HCT116 (cell line): ENCODE data around the gene MAPRE2. TPM values are rescaled to one million over a fixed set of nuclear protein-coding genes. Genes with fewer than 3 reads are reported as not detected.

ENCODE experiments used
- ATAC-seq: fragments of 200-7000 bp; cut with Tn5 transposase; 2 replicates; pipeline ENCODE4 v1.9.1; 2020; ENCODE audit warnings: mild to moderate bottlenecking, moderate library complexity
- BruUV-seq: library from RNA; stranded (reverse); fragments of 400-500 nt; replicated peaks from 2 replicates; lab custom pipeline; 2021; lab: Mats Ljungman, UMichigan
- CTCF ChIA-PET: fragments of 300-600 bp; sonication (Branson Sonifier 250); formaldehyde crosslinking; loops from one replicate; lab custom pipeline; 2021; ENCODE audit warnings: antibody characterized with exemption; lab: Charles Lee
- POLR2A ChIA-PET: fragments of 300-600, 350-600 bp; sonication (Branson Sonifier 250); formaldehyde crosslinking; loops from one replicate; lab custom pipeline; 2021; ENCODE audit warnings: antibody characterized with exemption; lab: Charles Lee
- RAD21 ChIA-PET, 2 experiments: fragments of 300-600 bp; sonication (Branson Sonifier 250); formaldehyde crosslinking; loops; one replicate each; lab custom pipeline; 2023; ENCODE audit warnings: low total read pairs in 2 of 2; ENCODE audit not compliant: uncharacterized antibody in 2 of 2, unreplicated experiment in 2 of 2, low non-redundant PET in 1 of 2; lab: Charles Lee
- DNase-seq: peaks from one replicate; pipeline ENCODE4 v3.0.0-alpha.2; 2010; ENCODE audit warnings: low read depth, low spot score
- H2AFZ ChIP-seq: fragments of 200-600 bp; shearing (Covaris generic), sonication (generic); 2 replicates; pipeline ENCODE4 v1.6.1; 2017; ENCODE audit warnings: low read depth, mixed run types, mixed read lengths, antibody characterized with exemption, low read length; ENCODE audit not compliant: poor library complexity, severe bottlenecking
- H3K27ac ChIP-seq: 2 replicates; pipeline ENCODE4 v1.5.1; 2012; ENCODE audit warnings: low read depth, low read length
- H3K27me3 ChIP-seq: fragments of 200-600 bp; sonication (generic); 2 replicates; pipeline ENCODE4 v1.6.1; 2016; ENCODE audit warnings: mixed run types, low read length, mixed read lengths; ENCODE audit not compliant: insufficient read depth
- H3K36me3 ChIP-seq, 2 experiments: fragments of 200-500 bp in 1 of 2; fragments of 200-600 bp in 1 of 2; sonication (Bioruptor generic) in 1 of 2; sonication (generic) in 1 of 2; 2 replicates each; pipeline versions ENCODE4 v1.5.1 to v1.6.1; 2014 to 2016; ENCODE audit warnings: low read length in 2 of 2, inconsistent platforms in 1 of 2, mixed read lengths in 1 of 2, mixed run types in 1 of 2; ENCODE audit not compliant: insufficient read depth in 2 of 2, control insufficient read depth in 1 of 2
- H3K4me1 ChIP-seq, 2 experiments: fragments of 200-600 bp in 1 of 2; sonication (generic) in 1 of 2; 2 replicates each; pipeline versions ENCODE4 v1.5.1 to v1.6.1; 2012 to 2017; ENCODE audit warnings: low read length in 2 of 2, inconsistent platforms in 1 of 2, mild to moderate bottlenecking in 1 of 2, mixed read lengths in 1 of 2, mixed run types in 1 of 2, moderate library complexity in 1 of 2; ENCODE audit not compliant: insufficient read depth in 2 of 2, control insufficient read depth in 1 of 2
- H3K4me2 ChIP-seq: fragments of 200-600 bp; sonication (generic); 2 replicates; pipeline ENCODE4 v1.6.1; 2017; ENCODE audit warnings: mixed run types, low read length, mixed read lengths
- H3K4me3 ChIP-seq, 2 experiments: fragments of 200-600 bp in 1 of 2; sonication (generic) in 1 of 2; replicated peaks in 1 of 2; 2 replicates each; pipeline ENCODE4 v1.5.1; 2011 to 2016; ENCODE audit warnings: low read length in 2 of 2, control low read depth in 1 of 2, low read depth in 1 of 2, mild to moderate bottlenecking in 1 of 2, mixed read lengths in 1 of 2, mixed run types in 1 of 2
- H3K79me2 ChIP-seq: fragments of 200-600 bp; sonication (generic); 2 replicates; pipeline ENCODE4 v1.6.1; 2017; ENCODE audit warnings: mild to moderate bottlenecking, mixed run types, low read length, moderate library complexity, mixed read lengths; ENCODE audit not compliant: insufficient read depth
- H3K9ac ChIP-seq: fragments of 200-600 bp; sonication (generic); 2 replicates; pipeline ENCODE4 v1.6.1; 2016; ENCODE audit warnings: low read length, mixed read lengths
- H3K9me2 ChIP-seq: fragments of 200-600 bp; sonication (generic), shearing (Covaris generic); 2 replicates; pipeline ENCODE4 v1.6.1; 2017; ENCODE audit warnings: mixed run types, mild to moderate bottlenecking, moderate library complexity; ENCODE audit not compliant: insufficient read depth
- H3K9me3 ChIP-seq, 2 experiments: fragments of 200-500 bp in 1 of 2; fragments of 200-600 bp in 1 of 2; sonication (Bioruptor generic) in 1 of 2; sonication (generic) in 1 of 2; 2 replicates each; pipeline ENCODE4 v1.6.1; 2014 to 2017; ENCODE audit warnings: low read length in 2 of 2, mixed read lengths in 2 of 2, inconsistent platforms in 1 of 2, low read depth in 1 of 2, mild to moderate bottlenecking in 1 of 2, mixed run types in 1 of 2, moderate library complexity in 1 of 2; ENCODE audit not compliant: control insufficient read depth in 1 of 2, insufficient read depth in 1 of 2
- H4K20me1 ChIP-seq: fragments of 200-600 bp; sonication (generic), shearing (Covaris generic); 2 replicates; pipeline ENCODE4 v1.6.1; 2017; ENCODE audit warnings: mixed run types, mild to moderate bottlenecking, moderate library complexity; ENCODE audit not compliant: insufficient read depth
- CBX3 ChIP-seq: IDR thresholded peaks from 2 replicates; pipeline ENCODE4 v1.6.1; 2012; ENCODE audit warnings: low read depth
- CEBPB ChIP-seq: IDR thresholded peaks from 2 replicates; pipeline ENCODE4 v1.6.1; 2012; ENCODE audit warnings: low read depth
- EGR1 ChIP-seq: IDR thresholded peaks from 2 replicates; pipeline ENCODE4 v1.6.1; 2012; ENCODE audit warnings: low read depth
- EZH2phosphoT487 ChIP-seq: fragments of 200-600 bp; IDR thresholded peaks from 2 replicates; pipeline ENCODE4 v1.6.1; 2018; ENCODE audit warnings: antibody characterized with exemption, borderline replicate concordance
- FOSL1 ChIP-seq: IDR thresholded peaks from 2 replicates; pipeline ENCODE4 v1.6.1; 2012; ENCODE audit warnings: low read depth
- POLR2A ChIP-seq: IDR thresholded peaks from 2 replicates; pipeline ENCODE4 v1.7.0; 2011; ENCODE audit warnings: borderline replicate concordance; ENCODE audit not compliant: insufficient read depth, insufficient read length; ENCODE audit errors: extremely low read depth
- POLR2AphosphoS5 ChIP-seq: IDR thresholded peaks from 2 replicates; pipeline ENCODE4 v1.6.1; 2011; ENCODE audit warnings: mild to moderate bottlenecking, low read depth, low read length, moderate library complexity
- SIN3A ChIP-seq: IDR thresholded peaks from 2 replicates; pipeline ENCODE4 v1.6.1; 2012; ENCODE audit warnings: low read depth
- SP1 ChIP-seq: IDR thresholded peaks from 2 replicates; pipeline ENCODE4 v1.6.1; 2012; ENCODE audit warnings: low read depth
- SRF ChIP-seq: IDR thresholded peaks from 2 replicates; pipeline ENCODE4 v1.6.1; 2012; ENCODE audit warnings: low read depth
- TCF7L2 ChIP-seq: IDR thresholded peaks from 2 replicates; pipeline ENCODE4 v1.7.0; 2011; ENCODE audit warnings: borderline replicate concordance, inconsistent platforms; ENCODE audit not compliant: insufficient read depth, insufficient read length; ENCODE audit errors: extremely low read depth
- YY1 ChIP-seq: IDR thresholded peaks from 2 replicates; pipeline ENCODE4 v1.6.1; 2011; ENCODE audit warnings: low read length, low read depth, moderate library complexity, mild to moderate bottlenecking; ENCODE audit not compliant: insufficient replicate concordance; ENCODE audit errors: extremely low read depth
- ZFX ChIP-seq: fragments of 450-650 bp; IDR thresholded peaks from 2 replicates; pipeline ENCODE4 v1.6.1; 2017
- ZNF274 ChIP-seq: fragments of 200-500 bp; sonication (Bioruptor generic); IDR thresholded peaks from 2 replicates; pipeline ENCODE4 v1.6.1; 2014; ENCODE audit warnings: mild to moderate bottlenecking, low read depth, low read length, inconsistent platforms
- intact Hi-C: fragments of 100-400 bp; cut with micrococcal nuclease; formaldehyde crosslinking; loops from 2 replicates; pipeline ENCODE4 v1.10.0; 2022
- total RNA-seq: library from RNA; stranded (reverse); gene quantifications from one replicate; pipeline ENCODE4 v1.2.1, GENCODE V29; 2021; ENCODE audit not compliant: unreplicated experiment
- TF ChIP-seq, protein P1 (sequence below), 3 experiments: fragments of 200-600 bp in 1 of 3; sonication (generic) in 1 of 3; IDR thresholded peaks in 2 of 3; conservative IDR thresholded peaks in 1 of 3; 2 replicates each; pipeline ENCODE4 v1.5.1; 2012 to 2017; ENCODE audit warnings: low read depth in 2 of 3, low read length in 2 of 3, antibody characterized with exemption in 1 of 3, borderline replicate concordance in 1 of 3, control low read depth in 1 of 3, mild to moderate bottlenecking in 1 of 3, mixed read lengths in 1 of 3, mixed run types in 1 of 3, moderate library complexity in 1 of 3; ENCODE audit not compliant: insufficient read depth in 1 of 3
- TF ChIP-seq, protein P2 (sequence below): IDR thresholded peaks from 2 replicates; pipeline ENCODE4 v1.6.1; 2011; ENCODE audit warnings: mild to moderate bottlenecking, low read length, moderate library complexity; ENCODE audit not compliant: insufficient replicate concordance; ENCODE audit errors: extremely low read depth
- TF ChIP-seq, protein P3 (sequence below): IDR thresholded peaks from 2 replicates; pipeline ENCODE4 v1.6.1; 2012
- TF ChIP-seq, protein P4 (sequence below): IDR thresholded peaks from 2 replicates; pipeline ENCODE4 v1.6.1; 2012

The MAPRE2 gene
- total RNA-seq, 1 experiment from 2014 or later: 17.2 TPM

DNA sequence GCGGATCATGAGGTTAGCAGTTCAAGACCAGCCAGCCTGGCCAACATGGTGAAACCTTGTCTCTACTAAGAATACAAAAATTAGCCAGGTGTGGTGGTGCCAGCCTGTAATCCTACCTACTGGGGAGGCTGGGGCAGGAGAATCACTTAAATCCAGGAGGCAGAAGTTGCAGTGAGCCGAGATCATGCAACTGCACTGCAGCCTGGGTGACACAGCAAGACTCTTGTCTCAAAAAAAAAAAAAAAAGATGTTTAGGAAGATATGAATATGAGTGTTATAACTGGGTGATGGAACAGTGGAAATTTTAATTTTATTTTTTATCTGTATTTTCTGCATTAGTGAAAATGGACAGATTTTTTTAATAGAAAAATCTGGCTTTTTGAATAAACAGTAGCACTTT, 14.5 kb downstream of the MAPRE2 start:
- no peak for ATAC-seq
- Histone ChIP-seq H3K36me3 (no peaks in the 10 kb centered on the region), H3K4me2 (no peak overlapping the region), H2AFZ (no peak overlapping the region), H3K4me3 (no peak overlapping the region), H3K79me2 (no peaks in the 10 kb centered on the region), H3K27ac (no peak overlapping the region), H3K9ac (no peak overlapping the region), H4K20me1 (no peaks in the 10 kb centered on the region), H3K9me3 (no peaks in the 10 kb centered on the region), H3K9me2 (no peaks in the 10 kb centered on the region), H3K27me3 (no peaks in the 10 kb centered on the region), H3K4me1 (no peaks in the 10 kb centered on the region)
- no peak for TF ChIP-seq FOSL1
- TF ChIP-seq, protein P1, sequence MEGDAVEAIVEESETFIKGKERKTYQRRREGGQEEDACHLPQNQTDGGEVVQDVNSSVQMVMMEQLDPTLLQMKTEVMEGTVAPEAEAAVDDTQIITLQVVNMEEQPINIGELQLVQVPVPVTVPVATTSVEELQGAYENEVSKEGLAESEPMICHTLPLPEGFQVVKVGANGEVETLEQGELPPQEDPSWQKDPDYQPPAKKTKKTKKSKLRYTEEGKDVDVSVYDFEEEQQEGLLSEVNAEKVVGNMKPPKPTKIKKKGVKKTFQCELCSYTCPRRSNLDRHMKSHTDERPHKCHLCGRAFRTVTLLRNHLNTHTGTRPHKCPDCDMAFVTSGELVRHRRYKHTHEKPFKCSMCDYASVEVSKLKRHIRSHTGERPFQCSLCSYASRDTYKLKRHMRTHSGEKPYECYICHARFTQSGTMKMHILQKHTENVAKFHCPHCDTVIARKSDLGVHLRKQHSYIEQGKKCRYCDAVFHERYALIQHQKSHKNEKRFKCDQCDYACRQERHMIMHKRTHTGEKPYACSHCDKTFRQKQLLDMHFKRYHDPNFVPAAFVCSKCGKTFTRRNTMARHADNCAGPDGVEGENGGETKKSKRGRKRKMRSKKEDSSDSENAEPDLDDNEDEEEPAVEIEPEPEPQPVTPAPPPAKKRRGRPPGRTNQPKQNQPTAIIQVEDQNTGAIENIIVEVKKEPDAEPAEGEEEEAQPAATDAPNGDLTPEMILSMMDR (IDR thresholded peaks at IDR 0.05 in 2 of 3, conservative IDR thresholded peaks at IDR 0.05 in 1 of 3; ENCODE audit: borderline replicate concordance in 1 of 3, insufficient read depth in 1 of 3, low read depth in 2 of 3, low read length in 2 of 3): no peak
- TF ChIP-seq TCF7L2: no peak
- TF ChIP-seq POLR2A: no peak
- TF ChIP-seq SRF: no peak
- TF ChIP-seq, protein P2, sequence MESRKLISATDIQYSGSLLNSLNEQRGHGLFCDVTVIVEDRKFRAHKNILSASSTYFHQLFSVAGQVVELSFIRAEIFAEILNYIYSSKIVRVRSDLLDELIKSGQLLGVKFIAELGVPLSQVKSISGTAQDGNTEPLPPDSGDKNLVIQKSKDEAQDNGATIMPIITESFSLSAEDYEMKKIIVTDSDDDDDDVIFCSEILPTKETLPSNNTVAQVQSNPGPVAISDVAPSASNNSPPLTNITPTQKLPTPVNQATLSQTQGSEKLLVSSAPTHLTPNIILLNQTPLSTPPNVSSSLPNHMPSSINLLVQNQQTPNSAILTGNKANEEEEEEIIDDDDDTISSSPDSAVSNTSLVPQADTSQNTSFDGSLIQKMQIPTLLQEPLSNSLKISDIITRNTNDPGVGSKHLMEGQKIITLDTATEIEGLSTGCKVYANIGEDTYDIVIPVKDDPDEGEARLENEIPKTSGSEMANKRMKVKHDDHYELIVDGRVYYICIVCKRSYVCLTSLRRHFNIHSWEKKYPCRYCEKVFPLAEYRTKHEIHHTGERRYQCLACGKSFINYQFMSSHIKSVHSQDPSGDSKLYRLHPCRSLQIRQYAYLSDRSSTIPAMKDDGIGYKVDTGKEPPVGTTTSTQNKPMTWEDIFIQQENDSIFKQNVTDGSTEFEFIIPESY: no peak
- no peak for TF ChIP-seq ZNF274
- TF ChIP-seq, protein P3, sequence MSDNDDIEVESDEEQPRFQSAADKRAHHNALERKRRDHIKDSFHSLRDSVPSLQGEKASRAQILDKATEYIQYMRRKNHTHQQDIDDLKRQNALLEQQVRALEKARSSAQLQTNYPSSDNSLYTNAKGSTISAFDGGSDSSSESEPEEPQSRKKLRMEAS: no peak
- TF ChIP-seq YY1: no peak
- no peak for TF ChIP-seq ZFX
- TF ChIP-seq EGR1: no peak
- no peak for TF ChIP-seq EZH2phosphoT487
- TF ChIP-seq POLR2AphosphoS5: no peak
- TF ChIP-seq SIN3A: no peak
- TF ChIP-seq, protein P4, sequence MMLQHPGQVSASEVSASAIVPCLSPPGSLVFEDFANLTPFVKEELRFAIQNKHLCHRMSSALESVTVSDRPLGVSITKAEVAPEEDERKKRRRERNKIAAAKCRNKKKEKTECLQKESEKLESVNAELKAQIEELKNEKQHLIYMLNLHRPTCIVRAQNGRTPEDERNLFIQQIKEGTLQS: no peak
- TF ChIP-seq CBX3: no peak
- TF ChIP-seq CEBPB: no peak
- TF ChIP-seq SP1: no peak
- no peak for DNase-seq
- ChIA-PET POLR2A (no interaction called here), RAD21 (no interaction called here), CTCF (no interaction called here)
- intact Hi-C loops: loop anchor here (5.0 kb wide), 1 partner anchor 117 kb away; no protein-coding TSS in a partner anchor
- BruUV-seq: no TSS peak
